NCI-H748 (cell line): Measurements from ENCODE around the gene KLHL3.
A peak's percentile ranks its signal among the peaks of the same experiment; 100 is the strongest.

ENCODE experiments used
- DNase-seq: peaks from one replicate; lab custom pipeline; 2025; ENCODE audit not compliant: unreplicated experiment; lab: John Stamatoyannopoulos, UW

Gene KLHL3

DNA sequence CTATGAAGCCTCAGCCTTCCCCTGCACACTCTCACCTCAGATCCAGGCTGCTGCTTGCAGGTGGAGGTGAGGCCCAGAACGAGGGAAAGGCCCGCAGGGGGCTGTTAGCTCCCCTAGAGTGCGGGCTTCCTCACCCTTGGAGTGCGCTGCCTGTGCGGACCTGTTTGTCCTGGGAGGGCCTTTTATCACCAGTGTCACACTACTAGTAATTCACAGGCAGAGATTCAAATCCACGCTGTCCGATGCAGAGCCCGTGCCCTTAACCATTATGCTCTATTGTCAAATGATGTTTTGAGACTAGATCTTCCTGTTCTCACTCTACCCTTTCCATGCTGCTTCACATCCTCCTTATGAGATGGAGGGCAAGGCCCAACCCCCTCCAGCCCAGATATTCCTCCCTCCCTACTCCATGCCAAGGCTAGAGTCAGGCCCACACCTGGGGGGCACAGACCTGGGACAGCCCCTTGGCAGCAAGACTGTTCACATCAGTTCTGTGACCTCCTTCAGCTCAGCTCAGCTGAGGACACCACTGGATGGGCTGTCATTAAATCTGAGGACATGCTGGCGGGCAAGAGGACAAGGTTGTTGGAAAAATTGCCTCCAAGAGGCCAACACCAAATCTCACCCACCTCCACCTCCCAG is 124.0 kb downstream of the KLHL3 start:
- DNase-seq, result no peak

DNA sequence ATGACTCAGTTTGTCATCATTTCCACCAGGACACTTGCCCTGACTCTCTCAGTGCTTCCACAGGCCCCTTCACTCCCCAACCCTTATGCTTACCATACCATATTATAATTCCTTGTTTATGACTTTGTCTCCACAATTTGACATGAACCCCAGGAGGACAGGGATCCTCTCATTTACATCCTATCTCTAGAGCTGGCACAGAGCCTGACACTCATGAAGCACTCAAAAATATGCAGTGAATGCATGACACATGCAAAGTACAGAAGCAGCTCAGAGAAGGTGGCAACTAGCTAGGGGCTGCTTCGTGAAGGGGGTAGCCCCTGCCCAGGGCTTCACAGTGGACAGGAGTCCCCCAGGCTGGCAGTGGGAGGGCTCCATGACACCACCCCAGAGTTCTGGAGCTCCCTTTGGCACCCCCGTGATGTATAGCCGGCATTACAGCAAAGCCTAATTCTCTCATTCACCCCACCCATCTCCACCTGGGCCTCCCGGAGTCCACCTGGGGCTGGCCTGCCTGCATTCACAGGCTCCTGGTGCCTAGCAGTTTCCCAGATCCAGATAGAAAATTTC is 124.8 kb downstream of the KLHL3 start:
- no peak for DNase-seq

GRCh38 chr5:137610598-137610997 is 125.3 kb downstream of the KLHL3 start:
- DNase-seq, result no peak

GRCh38 chr5:137609127-137609526 is 126.8 kb downstream of the KLHL3 start:
- DNase-seq, result no peak

DNA sequence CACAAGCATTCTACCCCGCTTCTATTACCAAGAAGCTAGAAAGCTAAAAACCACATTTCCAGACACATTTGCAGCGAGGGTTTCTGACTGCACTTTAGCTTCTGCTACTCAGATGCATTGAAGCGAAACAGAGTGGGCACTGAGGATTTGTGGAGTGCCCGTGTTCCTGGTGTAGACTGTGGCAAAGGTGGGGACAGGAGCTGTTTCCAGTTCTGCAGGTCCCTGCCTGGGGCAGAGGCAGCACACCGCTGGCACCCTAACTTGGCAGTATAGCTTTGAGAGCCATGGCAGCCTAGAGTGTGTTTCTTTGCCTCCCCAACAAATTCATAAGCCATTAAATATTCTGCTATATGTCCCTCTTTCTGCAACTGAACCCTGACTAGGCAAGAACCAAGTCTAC is 128.1 kb downstream of the KLHL3 start:
- DNase-seq, result no peak

DNA sequence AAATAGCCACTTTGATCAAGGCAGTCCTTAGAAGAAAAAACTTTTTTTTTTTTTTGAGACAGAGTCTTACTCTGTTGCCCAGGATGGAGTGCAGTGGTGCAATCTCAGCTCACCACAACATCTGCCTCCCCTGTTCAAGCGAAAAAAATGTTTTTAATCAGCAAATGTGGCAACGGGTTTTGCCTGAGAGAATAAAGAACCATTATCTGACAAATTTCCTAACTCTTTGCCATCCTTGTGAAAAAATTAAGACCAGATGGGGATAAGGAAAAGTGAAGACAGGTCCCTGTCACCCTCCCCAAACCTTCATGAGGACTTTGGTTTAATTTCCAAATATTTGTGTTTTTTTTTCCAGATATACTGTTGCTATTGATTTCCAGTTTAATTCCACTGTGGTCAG is 129.5 kb downstream of the KLHL3 start:
- DNase-seq, result no peak

DNA sequence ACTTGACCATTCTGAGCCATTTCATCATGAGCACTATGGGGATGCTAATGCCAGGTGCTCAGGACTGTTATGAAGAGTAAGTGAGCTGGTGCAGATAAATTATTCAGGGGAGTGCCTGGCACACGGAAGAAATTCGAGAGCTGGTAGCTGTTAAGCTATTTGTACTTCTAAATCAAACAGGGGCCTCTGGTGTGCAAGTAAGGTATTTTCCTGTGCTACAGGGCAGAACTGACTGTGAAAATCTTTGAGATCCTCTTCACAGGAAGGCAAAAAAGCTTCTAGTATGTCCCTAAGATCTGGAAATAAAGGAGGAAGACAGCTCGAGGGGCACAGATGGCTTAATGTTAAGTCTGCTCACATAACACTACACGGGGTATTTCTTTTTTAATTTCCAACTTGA is 130.5 kb downstream of the KLHL3 start:
- peak; percentile 57 for DNase-seq

DNA sequence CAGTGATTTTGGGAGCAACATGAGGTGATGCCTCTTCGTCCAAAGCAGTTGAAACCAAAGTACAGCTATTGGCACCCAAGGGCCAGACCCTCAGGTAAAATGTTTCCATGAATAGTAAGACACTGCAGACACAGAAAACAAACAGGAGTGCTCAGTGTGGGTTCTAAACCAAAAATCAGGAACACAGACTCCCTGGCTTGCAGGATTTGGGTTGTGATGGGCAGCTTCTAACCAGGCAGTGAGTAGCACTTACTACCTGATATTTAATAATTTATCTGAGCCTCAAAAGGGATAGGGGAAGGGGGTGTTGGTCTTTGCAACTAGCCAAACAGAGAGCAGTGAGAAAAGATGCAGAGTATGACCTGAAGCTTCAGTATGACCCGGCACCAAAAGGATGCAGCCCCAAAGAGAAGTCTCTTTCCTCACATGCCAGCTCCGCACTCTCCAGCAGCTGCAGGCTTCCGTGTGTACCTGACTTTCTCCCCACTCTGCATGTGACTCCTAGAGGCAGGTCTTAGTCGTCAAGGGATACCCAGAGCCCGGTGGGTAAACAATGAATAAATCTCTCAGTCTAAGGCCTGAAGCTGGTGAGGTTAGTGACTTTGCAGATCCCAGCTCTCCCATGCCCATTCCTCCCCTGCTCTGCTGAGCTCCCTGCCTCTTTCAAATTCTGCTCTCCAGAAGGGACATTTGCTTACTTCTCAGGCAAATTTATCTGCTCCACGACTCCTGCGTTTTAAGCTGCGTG is 131.4 kb downstream of the KLHL3 start:
- DNase-seq, result peak; percentile 39

DNA sequence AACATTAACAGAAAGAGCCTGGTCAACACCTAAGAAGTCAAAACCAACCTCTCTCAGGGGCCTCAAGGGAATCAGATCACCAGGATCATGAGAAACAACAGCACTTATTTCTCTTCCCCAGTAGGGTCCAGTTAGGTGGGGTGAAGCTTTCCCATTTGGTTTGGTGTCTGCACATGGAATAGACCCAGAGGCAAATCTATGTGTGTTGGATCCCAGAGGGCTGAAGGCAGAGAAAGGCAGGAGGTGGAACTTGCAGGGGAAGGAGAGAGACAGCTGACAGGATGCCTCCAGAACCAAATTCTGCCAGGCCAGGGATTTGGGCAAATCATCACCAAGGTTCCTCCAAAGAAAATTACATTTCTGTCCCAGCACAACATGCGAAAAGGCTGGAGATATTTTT is 132.0 kb downstream of the KLHL3 start:
- DNase-seq, result no peak

DNA sequence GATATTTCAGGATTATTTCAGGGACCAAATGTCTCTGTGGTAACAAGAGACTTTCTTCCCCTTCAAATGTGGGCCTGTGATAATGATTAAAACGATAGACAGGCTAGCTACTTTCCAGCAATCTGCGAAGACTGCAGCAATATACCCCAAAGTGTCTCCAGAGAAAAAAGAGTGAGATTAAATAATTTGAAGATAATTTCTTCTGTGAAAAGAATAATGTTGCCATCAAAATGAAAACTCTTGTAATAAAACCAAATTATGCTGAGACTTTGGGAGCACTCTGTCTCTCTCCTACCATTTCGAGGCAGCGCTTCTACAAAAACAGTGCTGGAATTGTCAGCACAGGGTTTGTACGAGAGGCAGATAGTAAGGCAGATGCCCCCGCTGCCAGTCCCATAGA is 132.5 kb downstream of the KLHL3 start:
- DNase-seq, result no peak

DNA sequence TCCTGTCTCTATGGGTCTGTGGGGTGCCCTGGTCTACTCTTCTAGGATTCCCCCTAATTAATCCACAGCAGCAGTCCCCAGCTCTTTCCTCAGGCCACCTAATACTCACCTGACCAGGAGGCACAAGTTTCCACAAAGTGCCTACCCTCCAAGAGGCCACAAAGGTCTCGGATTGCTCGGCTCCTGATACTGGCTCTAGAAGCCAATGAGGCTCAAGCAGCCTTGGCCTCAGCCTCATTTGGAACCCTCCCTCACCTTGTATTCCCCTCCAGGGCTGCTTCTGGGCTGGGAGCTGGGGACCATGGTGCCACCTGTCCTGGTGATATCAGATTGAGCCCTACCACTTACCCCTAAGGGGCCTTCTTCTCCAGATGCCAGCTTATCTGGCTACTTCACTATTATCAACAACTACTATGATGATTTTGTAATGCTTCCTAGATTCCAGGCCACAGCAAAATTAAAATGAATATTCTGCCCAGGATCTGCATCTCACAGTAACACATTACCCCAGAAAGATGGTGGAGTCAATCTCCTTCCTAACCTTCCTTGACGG is 133.1 kb downstream of the KLHL3 start:
- DNase-seq, result no peak

- DNase-seq, result no peak
These were observed 135.0 kb downstream of the KLHL3 start for GRCh38 chr5:137600721-137601360.

DNA sequence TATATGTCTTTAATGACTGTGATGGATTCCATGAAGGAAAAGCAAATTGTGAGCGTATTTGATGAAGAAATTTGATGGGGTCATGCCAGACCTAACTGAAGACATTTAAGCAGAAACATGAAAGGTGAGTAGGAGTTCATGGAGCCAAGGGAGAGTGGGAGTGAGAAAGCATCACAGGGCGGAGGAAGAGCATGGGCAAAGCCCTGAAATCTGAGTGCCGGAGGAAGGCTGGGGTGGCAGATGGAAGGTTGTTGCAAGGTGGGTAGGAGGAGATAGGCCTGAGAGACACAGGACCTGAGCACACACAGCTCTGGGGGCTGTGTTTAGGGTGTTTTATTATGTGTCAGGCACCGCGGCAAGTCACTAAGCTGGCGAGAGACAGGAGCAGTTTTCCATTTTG is 136.4 kb downstream of the KLHL3 start:
- no peak for DNase-seq

DNA sequence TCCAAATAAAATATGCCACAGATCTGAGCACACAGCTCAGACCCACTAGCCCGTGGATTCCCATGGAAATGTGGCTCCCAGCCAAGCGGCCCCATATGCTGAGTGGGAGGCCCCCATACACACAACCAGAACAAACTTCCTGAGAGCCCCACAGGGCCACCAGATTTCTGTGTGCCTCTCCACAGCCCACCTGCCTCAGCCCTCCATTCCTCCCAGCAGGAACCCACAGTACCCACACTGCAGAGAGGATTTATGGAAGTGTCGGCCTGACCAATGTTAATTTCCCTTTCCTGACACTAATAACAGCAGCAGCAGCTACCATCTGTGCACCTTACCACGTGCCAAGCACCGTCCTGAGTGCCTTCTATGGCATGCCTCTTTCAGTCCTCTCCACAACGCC is 137.5 kb downstream of the KLHL3 start:
- DNase-seq, result no peak

DNA sequence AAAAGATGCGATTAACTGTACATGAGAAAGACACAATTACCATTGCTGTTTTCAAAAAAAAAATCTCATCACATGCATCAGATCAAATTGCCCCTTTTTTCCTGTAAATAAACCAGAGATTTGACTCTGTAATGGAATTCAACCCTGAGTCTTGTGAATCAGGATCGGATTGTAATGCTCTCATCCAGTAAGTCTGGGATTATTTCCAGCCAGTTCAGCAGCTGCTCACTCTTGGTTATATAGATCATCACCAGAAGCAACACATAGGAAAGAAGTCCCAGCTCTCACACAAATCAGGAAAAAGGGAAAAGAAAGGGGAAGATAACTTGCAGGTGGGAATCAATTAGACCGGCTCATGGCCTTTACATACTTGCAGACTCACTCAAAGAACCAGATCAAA is 138.9 kb downstream of the KLHL3 start:
- DNase-seq, result no peak

GRCh38 chr5:137595396-137596079 is 140.4 kb downstream of the KLHL3 start:
- DNase-seq, result no peak

GRCh38 chr5:137594717-137595116 is 141.2 kb downstream of the KLHL3 start:
- no peak for DNase-seq

DNA sequence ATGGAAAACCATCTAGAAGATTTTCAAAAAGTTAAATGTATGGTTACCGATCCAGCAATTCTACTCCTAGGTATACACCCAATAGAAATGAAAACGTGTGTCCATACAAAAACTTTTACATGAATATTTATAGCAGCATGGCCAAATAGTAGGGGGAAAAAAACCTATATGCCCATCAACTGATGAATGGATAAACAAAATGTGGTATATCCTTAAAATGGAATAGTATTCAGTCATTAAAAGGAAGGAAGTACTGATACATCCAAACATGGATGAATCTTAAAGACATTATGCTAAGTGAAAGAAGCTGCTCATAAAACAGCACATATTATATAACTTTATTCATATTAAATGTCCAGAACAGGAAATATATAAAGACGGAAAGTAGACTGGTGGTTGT is 143.6 kb downstream of the KLHL3 start:
- DNase-seq, result no peak

DNA sequence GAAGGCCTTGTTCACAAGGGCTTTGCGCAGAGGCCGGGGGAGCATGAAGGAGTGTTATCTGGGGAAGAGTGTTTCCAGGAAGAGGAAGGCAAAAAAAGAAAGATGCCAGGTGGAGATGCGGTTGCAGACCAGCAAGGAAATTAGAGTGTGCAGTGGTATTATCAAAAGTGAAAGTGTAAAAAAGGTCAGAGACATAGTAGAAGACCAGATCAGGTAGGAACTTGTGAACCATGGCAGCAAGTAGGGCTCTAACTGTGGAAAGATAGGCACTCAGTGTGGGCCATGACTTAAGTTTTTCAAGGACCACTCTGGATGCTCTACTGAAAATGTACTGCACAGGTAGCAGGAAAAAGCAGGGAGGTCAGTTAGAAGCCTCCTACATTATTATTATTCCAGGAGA is 146.7 kb downstream of the KLHL3 start:
- DNase-seq, result no peak

DNA sequence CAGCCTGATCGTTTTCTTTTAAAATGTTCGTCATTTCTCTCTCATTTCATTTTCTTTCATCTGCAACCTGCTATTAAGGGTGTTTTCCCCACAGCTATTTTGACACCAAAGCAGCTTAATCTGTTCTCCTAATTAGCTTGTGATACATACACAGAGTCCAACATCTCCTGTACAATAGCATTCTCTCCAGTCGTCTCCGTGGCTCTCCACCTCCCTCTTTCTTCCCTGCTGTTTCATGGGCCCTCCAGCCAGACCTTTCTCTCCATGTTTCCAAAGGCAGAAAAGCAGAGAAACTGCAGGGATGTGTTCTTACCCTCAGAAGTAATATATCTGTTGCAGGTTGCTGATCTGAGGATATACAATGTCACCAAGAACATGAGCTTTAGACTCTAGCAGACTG is 148.0 kb downstream of the KLHL3 start:
- no peak for DNase-seq

- no peak for DNase-seq
These were observed 151.6 kb downstream of the KLHL3 start for GRCh38 chr5:137584262-137584661.
